H1 (cell line): ENCODE results near the gene CNOT3. TPM values are rescaled to one million over a fixed set of nuclear protein-coding genes. Genes with fewer than 3 reads are reported as not detected.

Experiments used
- CTCF ChIA-PET: fragments of 300-600 bp; sonication (Branson Sonifier 250); formaldehyde crosslinking; loops from one replicate; lab custom pipeline; 2021; ENCODE audit not compliant: partially characterized antibody; lab: Charles Lee
- POLR2A ChIA-PET: fragments of 300-600 bp; sonication (Branson Sonifier 250); formaldehyde crosslinking; loops from one replicate; lab custom pipeline; 2021; ENCODE audit warnings: inconsistent platforms; ENCODE audit not compliant: partially characterized antibody; lab: Charles Lee
- DNase-seq, 2 experiments: peaks; one replicate each; pipeline versions ENCODE4 v3.0.0 to v3.0.0-alpha.2; 2010 to 2022; ENCODE audit warnings: low spot score in 2 of 2, low read depth in 1 of 2, mixed read lengths in 1 of 2
- FAIRE-seq: peaks from 2 replicates; lab custom pipeline; 2011; peaks lifted over from hg19 to GRCh38; lab: Jason Lieb, UNC
- H2AFZ ChIP-seq: 2 replicates; pipeline ENCODE4 v1.8.1; 2012; ENCODE audit warnings: low read length, inconsistent platforms
- H2AK5ac ChIP-seq: 2 replicates; pipeline ENCODE4 v1.6.1; 2013; ENCODE audit warnings: low read depth, low read length
- H2BK120ac ChIP-seq: replicated peaks from 2 replicates; pipeline ENCODE3; 2013; ENCODE audit warnings: low read depth, low read length, inconsistent platforms
- H2BK12ac ChIP-seq: 2 replicates; pipeline ENCODE4 v1.6.1; 2013; ENCODE audit warnings: low read depth, low read length
- H2BK15ac ChIP-seq: 2 replicates; pipeline ENCODE4 v1.6.1; 2013; ENCODE audit warnings: low read length
- H2BK20ac ChIP-seq: 2 replicates; pipeline ENCODE4 v1.6.1; 2013; ENCODE audit warnings: low read length
- H2BK5ac ChIP-seq: 2 replicates; pipeline ENCODE4 v1.6.1; 2013; ENCODE audit warnings: low read depth, low read length
- H3K14ac ChIP-seq: 2 replicates; pipeline ENCODE4 v1.6.1; 2013; ENCODE audit warnings: inconsistent platforms; ENCODE audit not compliant: insufficient read length
- H3K18ac ChIP-seq: 2 replicates; pipeline ENCODE4 v1.6.1; 2013; ENCODE audit warnings: low read length; ENCODE audit errors: extremely low read depth
- H3K23ac ChIP-seq: 2 replicates; pipeline ENCODE4 v1.6.1; 2013; ENCODE audit warnings: inconsistent platforms; ENCODE audit not compliant: insufficient read length
- H3K23me2 ChIP-seq: 2 replicates; pipeline ENCODE4 v1.6.1; 2013; ENCODE audit warnings: low read depth, low read length
- H3K27ac ChIP-seq: 2 replicates; pipeline ENCODE4 v1.6.1; 2011; ENCODE audit warnings: low read depth, low read length, inconsistent platforms
- H3K27me3 ChIP-seq, 4 experiments: replicated peaks in 1 of 4; 1 replicate in 1 of 4; 2 replicates in 3 of 4; pipeline versions ENCODE4 v1.6.1 to v1.8.1; 2011 to 2013; ENCODE audit warnings: low read length in 3 of 4, mild to moderate bottlenecking in 3 of 4, inconsistent platforms in 2 of 4, mixed read lengths in 2 of 4, moderate library complexity in 1 of 4; ENCODE audit not compliant: control insufficient read depth in 3 of 4, insufficient read depth in 3 of 4; ENCODE audit errors: extremely low read depth in 1 of 4
- H3K36me3 ChIP-seq, 4 experiments: 2 replicates each; pipeline versions ENCODE4 v1.6.1 to v1.8.1; 2011 to 2013; ENCODE audit warnings: mild to moderate bottlenecking in 4 of 4, low read length in 3 of 4, moderate library complexity in 2 of 4, control low read depth in 1 of 4, inconsistent platforms in 1 of 4; ENCODE audit not compliant: insufficient read depth in 4 of 4, control insufficient read depth in 2 of 4
- H3K4ac ChIP-seq: replicated peaks from 2 replicates; pipeline ENCODE3; 2013; ENCODE audit warnings: low read length, low read depth, mixed read lengths, inconsistent platforms; ENCODE audit not compliant: insufficient read length
- H3K4me1 ChIP-seq, 4 experiments: replicated peaks in 1 of 4; 1 replicate in 1 of 4; 2 replicates in 3 of 4; pipeline versions ENCODE4 v1.6.1 to v1.8.1; 2011 to 2013; ENCODE audit warnings: low read length in 3 of 4, inconsistent platforms in 2 of 4, mixed read lengths in 1 of 4; ENCODE audit not compliant: insufficient read depth in 4 of 4, control insufficient read depth in 3 of 4
- H3K4me2 ChIP-seq, 2 experiments: 2 replicates each; pipeline versions ENCODE4 v1.6.1 to v1.8.1; 2011 to 2013; ENCODE audit warnings: low read depth in 2 of 2, low read length in 2 of 2, control low read depth in 1 of 2, inconsistent platforms in 1 of 2, mild to moderate bottlenecking in 1 of 2; ENCODE audit not compliant: insufficient read depth in 1 of 2
- H3K4me3 ChIP-seq, 4 experiments: fragments of 200-600, 300-600 bp in 1 of 4; sonication (generic), shearing (Covaris generic), sonication (Bioruptor Twin) in 1 of 4; 2 replicates each; pipeline versions ENCODE4 v1.5.1 to v1.8.1; 2011 to 2016; ENCODE audit warnings: low read length in 4 of 4, low read depth in 3 of 4, control low read depth in 2 of 4, inconsistent platforms in 2 of 4, mild to moderate bottlenecking in 2 of 4, mixed read lengths in 1 of 4, moderate library complexity in 1 of 4; ENCODE audit not compliant: insufficient read depth in 2 of 4; ENCODE audit errors: extremely low read depth in 1 of 4
- H3K56ac ChIP-seq: replicated peaks from 2 replicates; pipeline ENCODE3; 2013; ENCODE audit warnings: low read depth, mild to moderate bottlenecking, mixed read lengths, low read length, inconsistent platforms; ENCODE audit not compliant: insufficient read length
- H3K79me1 ChIP-seq: 2 replicates; pipeline ENCODE4 v1.6.1; 2013; ENCODE audit warnings: low read depth, low read length, control low read depth
- H3K79me2 ChIP-seq, 2 experiments: 2 replicates each; pipeline versions ENCODE4 v1.6.1 to v1.8.1; 2012 to 2013; ENCODE audit warnings: low read length in 2 of 2, mild to moderate bottlenecking in 2 of 2, inconsistent platforms in 1 of 2; ENCODE audit not compliant: insufficient read depth in 2 of 2, control insufficient read depth in 1 of 2
- H3K9ac ChIP-seq, 4 experiments: replicated peaks in 1 of 4; 1 replicate in 1 of 4; 2 replicates in 3 of 4; pipeline versions ENCODE4 v1.6.1 to v1.8.1; 2011 to 2013; ENCODE audit warnings: low read depth in 3 of 4, low read length in 3 of 4, control low read depth in 2 of 4, mild to moderate bottlenecking in 2 of 4, moderate library complexity in 2 of 4, inconsistent platforms in 1 of 4; ENCODE audit errors: extremely low read depth in 1 of 4
- H3K9me3 ChIP-seq, 2 experiments: 2 replicates each; pipeline versions ENCODE4 v1.6.1 to v1.8.1; 2012 to 2013; ENCODE audit warnings: mild to moderate bottlenecking in 2 of 2, moderate library complexity in 2 of 2, control low read depth in 1 of 2, inconsistent platforms in 1 of 2, low read depth in 1 of 2, low read length in 1 of 2, mixed read lengths in 1 of 2; ENCODE audit not compliant: insufficient read depth in 2 of 2
- H4K20me1 ChIP-seq, 2 experiments: replicated peaks in 1 of 2; 2 replicates each; pipeline versions ENCODE3 to v1.8.1; 2011 to 2013; ENCODE audit warnings: inconsistent platforms in 2 of 2, low read length in 2 of 2, mild to moderate bottlenecking in 1 of 2; ENCODE audit not compliant: insufficient read depth in 2 of 2, control insufficient read depth in 1 of 2
- H4K5ac ChIP-seq: 2 replicates; pipeline ENCODE4 v1.6.1; 2013; ENCODE audit warnings: low read length, low read depth, mixed read lengths, inconsistent platforms; ENCODE audit not compliant: insufficient read length
- H4K8ac ChIP-seq: 2 replicates; pipeline ENCODE4 v1.8.0; 2013; ENCODE audit warnings: mild to moderate bottlenecking, moderate library complexity, low read length, inconsistent platforms; ENCODE audit not compliant: insufficient read depth; ENCODE audit errors: extremely low read depth
- H4K91ac ChIP-seq: replicated peaks from 2 replicates; pipeline ENCODE3; 2013; ENCODE audit warnings: low read length, mixed read lengths, inconsistent platforms; ENCODE audit not compliant: insufficient read length
- CBX8 ChIP-seq: fragments of 300-800, 300-1000 bp; sonication (generic); IDR thresholded peaks from 2 replicates; pipeline ENCODE4 v1.7.1; 2016; ENCODE audit warnings: low read depth, low read length, borderline replicate concordance
- CHD1 ChIP-seq: IDR thresholded peaks from 2 replicates; pipeline ENCODE4 v1.6.1; 2012; ENCODE audit warnings: low read depth, low read length, improper control_type of control experiment
- CTCF ChIP-seq, 3 experiments: IDR thresholded peaks; 1 replicate in 2 of 3; 2 replicates in 1 of 3; pipeline versions ENCODE4 v1.5.1 to v1.6.1; 2011; ENCODE audit warnings: low read length in 3 of 3, mild to moderate bottlenecking in 3 of 3, inconsistent platforms in 2 of 3, low read depth in 1 of 3, moderate library complexity in 1 of 3; ENCODE audit not compliant: insufficient read depth in 1 of 3; ENCODE audit errors: control extremely low read depth in 1 of 3
- E2F6 ChIP-seq: IDR thresholded peaks from 2 replicates; pipeline ENCODE4 v1.6.1; 2012; ENCODE audit warnings: inconsistent platforms
- JUND ChIP-seq: IDR thresholded peaks from 2 replicates; pipeline ENCODE4 v1.6.1; 2011; ENCODE audit warnings: mild to moderate bottlenecking, improper control_type of control experiment, low read length
- POLR2A ChIP-seq, 2 experiments: IDR thresholded peaks; 1 replicate in 1 of 2; 2 replicates in 1 of 2; pipeline ENCODE4 v1.6.1; 2011; ENCODE audit warnings: low read depth in 2 of 2, low read length in 2 of 2, mild to moderate bottlenecking in 2 of 2; ENCODE audit errors: control extremely low read depth in 1 of 2
- SP2 ChIP-seq: IDR thresholded peaks from 2 replicates; pipeline ENCODE4 v1.6.1; 2012; ENCODE audit warnings: mild to moderate bottlenecking, low read length, inconsistent platforms
- ZNF274 ChIP-seq: IDR thresholded peaks from 2 replicates; pipeline ENCODE4 v1.7.0; 2012; ENCODE audit warnings: low read length, borderline replicate concordance; ENCODE audit errors: extremely low read depth
- WGBS, 2 experiments: shearing (Covaris generic) in 1 of 2; methylation state at CpG; one replicate each; pipeline versions ENCODE4 v1.1.6 to v1.1.7; 2013 to 2015; ENCODE audit warnings: low lambda C conversion rate in 2 of 2, mixed read lengths in 2 of 2, inconsistent platforms in 1 of 2, low coverage in 1 of 2, missing lambda C conversion rate in 1 of 2; ENCODE audit not compliant: insufficient replicate concordance in 2 of 2, insufficient coverage in 1 of 2, insufficient read length in 1 of 2; ENCODE audit errors: extremely low coverage in 1 of 2, missing lambda C conversion rate in 1 of 2; 5-methylcytosine and 5-hydroxymethylcytosine counted together
- polyA plus RNA-seq, 7 experiments: library from polyadenylated mRNA; depleted of rRNA in 3 of 7; stranded (reverse) in 5 of 7; unstranded in 2 of 7; fragments of >200 nt in 5 of 7; fragments of 200-250 nt in 2 of 7; gene quantifications; 1 replicate in 5 of 7; 2 replicates in 1 of 7; 4 replicates in 1 of 7; pipeline versions ENCODE4 v1.2.1 to v1.2.3, GENCODE V29; 2011 to 2013; ENCODE audit warnings: missing spikeins in 2 of 7, mixed read lengths in 2 of 7
- total RNA-seq: library from RNA; stranded (reverse); fragmentation: NEBNext Ultra II Directional; extraction: Animal tissue kit (Norgen Biotek cat#: 25700); gene quantifications from 2 replicates; pipeline ENCODE4 v1.2.1, GENCODE V29; 2021

The CNOT3 gene
- total and polyA plus RNA-seq, 2 of the 8 experiments (the other 6 are each of a cell fraction or from before 2014, with no cell fraction given) = 21.2 to 86.4 TPM

GRCh38 chr19:54136086-54136863, 1.3 kb upstream of the CNOT3 start:
- no peak overlapping the region for H2BK12ac ChIP-seq
- H4K8ac ChIP-seq = no peak overlapping the region
- H3K23me2 ChIP-seq = peaks cover 17% of the 10 kb centered on the region
- H3K9ac ChIP-seq = peak overlapping the region in 2 of 4 experiments; percentile 44 to 68; a peak in 5 of 7 replicates
- H3K56ac ChIP-seq = no peak overlapping the region
- no peak overlapping the region for H3K18ac ChIP-seq
- H2BK120ac ChIP-seq = no peak overlapping the region
- H3K36me3 ChIP-seq = peaks cover 2 to 13% (median 7%) of the 10 kb centered on the region in 4 experiments; a peak in 5 of 8 replicates
- no peak overlapping the region for H3K23ac ChIP-seq
- peaks cover 16% of the 10 kb centered on the region for H3K79me1 ChIP-seq
- POLR2A ChIA-PET = interaction anchor here (0.5 to 15.7 kb wide), 17 partner anchors 13 to 994 kb away, joined by 3 to 348 read pairs (median 5); partner anchors contain the start of genes LENG1, MBOAT7, PRPF31 and RPS9
- no peak overlapping the region for H4K5ac ChIP-seq
- H3K9me3 ChIP-seq = peaks cover 3 to 10% of the 10 kb centered on the region in 2 experiments; a peak in 3 of 4 replicates
- H2AK5ac ChIP-seq = no peak overlapping the region
- CTCF ChIA-PET = interaction anchor here (0.9 to 1.9 kb wide), 4 partner anchors 19 to 316 kb away, joined by 3 to 8 read pairs (median 3); no protein-coding TSS in a partner anchor
- FAIRE-seq (no peak), DNase-seq (no peak)
- H3K14ac ChIP-seq = no peak overlapping the region
- peaks cover 0 to 26% (median 7%) of the 10 kb centered on the region in 4 experiments; a peak in 5 of 7 replicates for H3K4me1 ChIP-seq
- no peaks in the 10 kb centered on the region for H3K27me3 ChIP-seq
- H2AFZ ChIP-seq = peak overlapping the region; percentile 53
- peak overlapping the region; percentile 85 to 99 for H3K4me2 ChIP-seq
- 4% methylated on average over 30 of the region's 30 CpGs; no CpG with 5 or more reads in 1 of the 2 experiments for WGBS, 2 experiments
- H4K20me1 ChIP-seq = peaks cover 18 to 25% of the 10 kb centered on the region in 2 experiments
- H2BK20ac ChIP-seq = no peak overlapping the region
- H3K27ac ChIP-seq = 0 out of 2 replicates have a peak overlapping the region, but pooled peaks have one; percentile 29
- peak overlapping the region; percentile 61; the same call in 1 of the 2 replicates for H2BK5ac ChIP-seq
- peaks cover 24 to 34% of the 10 kb centered on the region in 2 experiments for H3K79me2 ChIP-seq
- peak overlapping the region; percentile 66 to 84 (median 72) for H3K4me3 ChIP-seq
- H3K4ac ChIP-seq = no peak overlapping the region
- no peak overlapping the region for H2BK15ac ChIP-seq
- no peak overlapping the region for H4K91ac ChIP-seq
- TF ChIP-seq CHD1 (no peak), JUND (no peak), CBX8 (no peak), E2F6 (no peak), POLR2A (IDR thresholded peaks at IDR 0.05; ENCODE audit: control extremely low read depth in 1 of 2, low read depth in 2 of 2, low read length in 2 of 2) (no peak), CTCF (IDR thresholded peaks at IDR 0.05; ENCODE audit: control extremely low read depth in 1 of 3, insufficient read depth in 1 of 3, low read depth in 1 of 3, low read length in 3 of 3) (no peak), ZNF274 (no peak), SP2 (no peak)
